Panc1 (cell line): ENCODE results near the gene MAGI2. TPM values are rescaled to one million over a fixed set of nuclear protein-coding genes. Genes with fewer than 3 reads are reported as not detected.

Source experiments
- ATAC-seq: fragments of 200-7000 bp; cut with Tn5 transposase; 2 replicates; pipeline ENCODE4 v1.9.1; 2020; ENCODE audit warnings: mild to moderate bottlenecking, moderate library complexity
- BruUV-seq: library from RNA; stranded (reverse); fragments of 400-500 nt; replicated peaks from 2 replicates; lab custom pipeline; 2021; lab: Mats Ljungman, UMichigan
- CTCF ChIA-PET: fragments of 300-600 bp; sonication (Branson Sonifier 250); formaldehyde crosslinking; loops from one replicate; lab custom pipeline; 2022; ENCODE audit warnings: antibody characterized with exemption; lab: Charles Lee
- POLR2A ChIA-PET: fragments of 300-600 bp; sonication (Branson Sonifier 250); formaldehyde crosslinking; loops from one replicate; lab custom pipeline; 2022; ENCODE audit warnings: antibody characterized with exemption; lab: Charles Lee
- DNase-seq: peaks from one replicate; pipeline ENCODE4 v3.0.0-alpha.2; 2010; ENCODE audit warnings: low read depth, low spot score
- H3K27ac ChIP-seq: 2 replicates; pipeline ENCODE4 v1.5.1; 2011; ENCODE audit warnings: mild to moderate bottlenecking, low read length, inconsistent platforms
- H3K27me3 ChIP-seq: fragments of 200-500 bp; sonication (Bioruptor generic); 2 replicates; pipeline ENCODE4 v1.6.0; 2014; ENCODE audit warnings: low read length, inconsistent platforms; ENCODE audit not compliant: control insufficient read depth, insufficient read depth
- H3K36me3 ChIP-seq: fragments of 200-500 bp; sonication (Bioruptor generic); 2 replicates; pipeline ENCODE4 v1.5.1; 2014; ENCODE audit warnings: inconsistent platforms, mild to moderate bottlenecking, low read length, moderate library complexity; ENCODE audit not compliant: control insufficient read depth, insufficient read depth
- H3K4me1 ChIP-seq: 2 replicates; pipeline ENCODE4 v1.5.1; 2011; ENCODE audit warnings: inconsistent platforms, mild to moderate bottlenecking, low read length, moderate library complexity; ENCODE audit not compliant: control insufficient read depth, insufficient read depth
- H3K4me3 ChIP-seq, 2 experiments: 2 replicates each; pipeline ENCODE4 v1.5.1; 2011 to 2012; ENCODE audit warnings: low read depth in 2 of 2, low read length in 2 of 2, mild to moderate bottlenecking in 2 of 2, inconsistent platforms in 1 of 2, moderate library complexity in 1 of 2
- H3K9me3 ChIP-seq: fragments of 200-500 bp; sonication (Bioruptor generic); 2 replicates; pipeline ENCODE4 v1.5.1; 2014; ENCODE audit warnings: low read depth, mild to moderate bottlenecking, inconsistent platforms, low read length, moderate library complexity; ENCODE audit not compliant: control insufficient read depth, insufficient read depth
- POLR2AphosphoS5 ChIP-seq: IDR thresholded peaks from 2 replicates; pipeline ENCODE4 v1.6.1; 2012; ENCODE audit warnings: mild to moderate bottlenecking, low read depth, low read length, moderate library complexity
- SIN3A ChIP-seq: IDR thresholded peaks from 2 replicates; pipeline ENCODE4 v1.6.1; 2012; ENCODE audit warnings: low read depth, mild to moderate bottlenecking, low read length, moderate library complexity, borderline replicate concordance; ENCODE audit not compliant: insufficient read depth
- TCF7L2 ChIP-seq: IDR thresholded peaks from 2 replicates; pipeline ENCODE4 v1.6.1; 2011; ENCODE audit warnings: mild to moderate bottlenecking, low read depth, low read length, inconsistent platforms
- in situ Hi-C: cut with HindIII; loops from 2 replicates; pipeline ENCODE4 v1.10.0; 2016; ENCODE audit warnings: low sequenced_read_pairs, low pct_unique_long_range_greater_than_20kb
- intact Hi-C: fragments of 100-400 bp; cut with micrococcal nuclease; formaldehyde crosslinking; loops from one replicate; pipeline ENCODE4 v1.10.0; 2022; ENCODE audit not compliant: unreplicated experiment
- total RNA-seq: library from RNA; stranded (reverse); gene quantifications from one replicate; pipeline ENCODE4 v1.2.1, GENCODE V29; 2021; ENCODE audit not compliant: unreplicated experiment
- TF ChIP-seq, protein P1 (sequence below): fragments of 450-650 bp; IDR thresholded peaks from 2 replicates; pipeline ENCODE4 v1.5.1; 2017; ENCODE audit warnings: mild to moderate bottlenecking
- TF ChIP-seq, protein P2 (sequence below), 2 experiments: IDR thresholded peaks; 2 replicates each; pipeline ENCODE4 v1.6.1; 2011 to 2012; ENCODE audit warnings: low read depth in 2 of 2, control low read depth in 1 of 2, low read length in 1 of 2, mild to moderate bottlenecking in 1 of 2, moderate library complexity in 1 of 2; ENCODE audit not compliant: insufficient read depth in 1 of 2

Gene MAGI2
- total RNA-seq, 1 experiment from 2014 or later = 5.4 TPM

DNA sequence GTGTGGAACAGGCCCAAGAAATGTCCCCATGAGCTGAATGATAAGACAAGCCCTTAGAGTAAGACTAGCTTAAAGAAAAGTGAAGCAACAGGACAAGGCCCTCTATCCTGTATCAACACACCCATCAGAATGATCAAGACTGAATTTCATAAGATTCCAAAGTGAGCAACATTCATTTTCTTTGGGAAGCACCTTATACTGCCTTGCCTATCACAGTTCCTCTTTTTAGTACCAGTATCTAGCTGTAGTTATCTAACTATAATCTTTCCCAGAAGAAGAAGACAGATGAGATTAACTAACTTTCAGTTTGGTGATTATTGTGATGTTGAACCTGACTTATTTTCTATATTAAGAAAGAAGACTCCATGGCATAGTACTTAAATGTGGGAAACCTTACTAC lies 1263.7 kb downstream of the MAGI2 start:
- DNase-seq = no peak
- no peak for ATAC-seq
- BruUV-seq = no TSS peak
- intact Hi-C loops (no loop called here), in situ Hi-C loops (no loop called here)
- Histone ChIP-seq H3K27ac (no peak overlapping the region), H3K27me3 (peaks cover 7% of the 10 kb centered on the region; the same call in 1 of the 2 replicates), H3K36me3 (no peaks in the 10 kb centered on the region), H3K4me3 (no peak overlapping the region), H3K4me1 (no peaks in the 10 kb centered on the region), H3K9me3 (no peaks in the 10 kb centered on the region)
- CTCF ChIA-PET = no interaction called here
- POLR2A ChIA-PET = no interaction called here
- TF ChIP-seq, protein P1, sequence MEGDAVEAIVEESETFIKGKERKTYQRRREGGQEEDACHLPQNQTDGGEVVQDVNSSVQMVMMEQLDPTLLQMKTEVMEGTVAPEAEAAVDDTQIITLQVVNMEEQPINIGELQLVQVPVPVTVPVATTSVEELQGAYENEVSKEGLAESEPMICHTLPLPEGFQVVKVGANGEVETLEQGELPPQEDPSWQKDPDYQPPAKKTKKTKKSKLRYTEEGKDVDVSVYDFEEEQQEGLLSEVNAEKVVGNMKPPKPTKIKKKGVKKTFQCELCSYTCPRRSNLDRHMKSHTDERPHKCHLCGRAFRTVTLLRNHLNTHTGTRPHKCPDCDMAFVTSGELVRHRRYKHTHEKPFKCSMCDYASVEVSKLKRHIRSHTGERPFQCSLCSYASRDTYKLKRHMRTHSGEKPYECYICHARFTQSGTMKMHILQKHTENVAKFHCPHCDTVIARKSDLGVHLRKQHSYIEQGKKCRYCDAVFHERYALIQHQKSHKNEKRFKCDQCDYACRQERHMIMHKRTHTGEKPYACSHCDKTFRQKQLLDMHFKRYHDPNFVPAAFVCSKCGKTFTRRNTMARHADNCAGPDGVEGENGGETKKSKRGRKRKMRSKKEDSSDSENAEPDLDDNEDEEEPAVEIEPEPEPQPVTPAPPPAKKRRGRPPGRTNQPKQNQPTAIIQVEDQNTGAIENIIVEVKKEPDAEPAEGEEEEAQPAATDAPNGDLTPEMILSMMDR = no peak
- TF ChIP-seq POLR2AphosphoS5 = no peak
- TF ChIP-seq TCF7L2 = no peak
- TF ChIP-seq, protein P2, sequence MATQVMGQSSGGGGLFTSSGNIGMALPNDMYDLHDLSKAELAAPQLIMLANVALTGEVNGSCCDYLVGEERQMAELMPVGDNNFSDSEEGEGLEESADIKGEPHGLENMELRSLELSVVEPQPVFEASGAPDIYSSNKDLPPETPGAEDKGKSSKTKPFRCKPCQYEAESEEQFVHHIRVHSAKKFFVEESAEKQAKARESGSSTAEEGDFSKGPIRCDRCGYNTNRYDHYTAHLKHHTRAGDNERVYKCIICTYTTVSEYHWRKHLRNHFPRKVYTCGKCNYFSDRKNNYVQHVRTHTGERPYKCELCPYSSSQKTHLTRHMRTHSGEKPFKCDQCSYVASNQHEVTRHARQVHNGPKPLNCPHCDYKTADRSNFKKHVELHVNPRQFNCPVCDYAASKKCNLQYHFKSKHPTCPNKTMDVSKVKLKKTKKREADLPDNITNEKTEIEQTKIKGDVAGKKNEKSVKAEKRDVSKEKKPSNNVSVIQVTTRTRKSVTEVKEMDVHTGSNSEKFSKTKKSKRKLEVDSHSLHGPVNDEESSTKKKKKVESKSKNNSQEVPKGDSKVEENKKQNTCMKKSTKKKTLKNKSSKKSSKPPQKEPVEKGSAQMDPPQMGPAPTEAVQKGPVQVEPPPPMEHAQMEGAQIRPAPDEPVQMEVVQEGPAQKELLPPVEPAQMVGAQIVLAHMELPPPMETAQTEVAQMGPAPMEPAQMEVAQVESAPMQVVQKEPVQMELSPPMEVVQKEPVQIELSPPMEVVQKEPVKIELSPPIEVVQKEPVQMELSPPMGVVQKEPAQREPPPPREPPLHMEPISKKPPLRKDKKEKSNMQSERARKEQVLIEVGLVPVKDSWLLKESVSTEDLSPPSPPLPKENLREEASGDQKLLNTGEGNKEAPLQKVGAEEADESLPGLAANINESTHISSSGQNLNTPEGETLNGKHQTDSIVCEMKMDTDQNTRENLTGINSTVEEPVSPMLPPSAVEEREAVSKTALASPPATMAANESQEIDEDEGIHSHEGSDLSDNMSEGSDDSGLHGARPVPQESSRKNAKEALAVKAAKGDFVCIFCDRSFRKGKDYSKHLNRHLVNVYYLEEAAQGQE (IDR thresholded peaks at IDR 0.05; ENCODE audit: insufficient read depth in 1 of 2, low read depth in 2 of 2, low read length in 1 of 2) = no peak
- no peak for TF ChIP-seq SIN3A

DNA sequence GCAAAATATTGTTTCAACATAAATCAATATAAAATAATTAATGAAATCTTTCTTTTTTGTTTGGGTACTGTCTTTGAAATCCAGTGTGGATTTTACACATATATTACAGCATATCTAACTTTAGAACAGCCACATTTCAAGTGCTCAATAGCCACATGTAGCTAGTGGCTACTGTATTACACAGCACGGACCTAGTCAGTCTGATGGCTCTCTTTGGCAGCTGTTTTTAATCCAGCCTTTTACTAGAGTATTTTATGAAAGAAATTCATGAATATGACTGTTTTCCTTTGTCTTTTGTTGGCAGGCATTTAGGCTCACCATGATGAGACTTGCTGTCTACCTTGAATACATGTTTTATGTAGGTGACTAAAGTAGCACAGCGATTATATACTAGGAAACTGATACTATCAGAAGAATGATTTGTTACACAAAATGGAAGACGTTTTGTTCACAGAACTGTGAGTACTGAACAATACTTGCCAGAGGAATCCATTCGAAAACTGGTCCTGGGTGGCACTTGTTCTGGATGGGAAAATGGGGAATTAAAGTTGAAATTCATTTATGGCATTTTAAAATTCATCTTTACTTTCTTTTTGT lies 1268.2 kb downstream of the MAGI2 start:
- H3K27me3 ChIP-seq = peaks cover 21% of the 10 kb centered on the region
- ATAC-seq (no peak), DNase-seq (no peak)
- CTCF ChIA-PET = no interaction called here
- in situ Hi-C loops = no loop called here
- H3K4me1 ChIP-seq = no peaks in the 10 kb centered on the region
- H3K36me3 ChIP-seq = no peaks in the 10 kb centered on the region
- no peak overlapping the region for H3K4me3 ChIP-seq
- intact Hi-C loops = no loop called here
- H3K27ac ChIP-seq = no peak overlapping the region
- TF ChIP-seq, protein P2 (IDR thresholded peaks at IDR 0.05; ENCODE audit: insufficient read depth in 1 of 2, low read depth in 2 of 2, low read length in 1 of 2) = no peak
- no peak for TF ChIP-seq TCF7L2
- no TSS peak for BruUV-seq
- POLR2A ChIA-PET = no interaction called here
- no peaks in the 10 kb centered on the region for H3K9me3 ChIP-seq
